Epidermal melanocyte (primary cell): ENCODE measurements around the gene OR5H15.
"Not testable (repeated sequence)": the region's sequence is repeated elsewhere in the genome, so short reads cannot be mapped to it uniquely, and the experiment has no call there.

ENCODE experiments used
- DNase-seq: peaks from one replicate; pipeline ENCODE4 v3.0.0; 2011; ENCODE audit warnings: low spot score; ENCODE audit not compliant: insufficient read length

The OR5H15 gene

GRCh38 chr3:98166396-98166795 lies at the start of gene OR5H15:
OR5H15 (plus strand) TSS chr3:98166696; CDS start chr3:98168700, 2,004 bp downstream.
- DNase-seq: no peak

GRCh38 chr3:98130421-98130820 lies 36.1 kb upstream of the OR5H15 start, which contains the start of gene OR5H1:
OR5H1 (plus strand) TSS chr3:98130721; CDS start chr3:98132698, 1,977 bp downstream.
- no peak for DNase-seq

GRCh38 chr3:98136631-98137030 lies 29.9 kb upstream of the OR5H15 start:
- DNase-seq: no peak

GRCh38 chr3:98137826-98138557 lies 28.5 kb upstream of the OR5H15 start:
- not testable (repeated sequence) for DNase-seq

- DNase-seq: no peak
Observed at GRCh38 chr3:98140531-98140930, 26.0 kb upstream of the OR5H15 start.

GRCh38 chr3:98147179-98147578 lies 19.3 kb upstream of the OR5H15 start, which contains the start of gene OR5H14:
OR5H14 (plus strand) TSS chr3:98147479; CDS start chr3:98149386, 1,907 bp downstream.
- DNase-seq: no peak

- DNase-seq: no peak
Observed at GRCh38 chr3:98148751-98149150, 17.7 kb upstream of the OR5H15 start.

- not testable (repeated sequence) for DNase-seq
Observed at GRCh38 chr3:98149456-98149855, 17.0 kb upstream of the OR5H15 start.

- DNase-seq: no peak
Observed at GRCh38 chr3:98151241-98151640, 15.3 kb upstream of the OR5H15 start.

- DNase-seq: no peak
Observed at GRCh38 chr3:98171071-98171470, 4.6 kb downstream of the OR5H15 start.

GRCh38 chr3:98172621-98173020 lies 6.1 kb downstream of the OR5H15 start:
- no peak for DNase-seq

GRCh38 chr3:98180319-98180890 lies 13.9 kb downstream of the OR5H15 start:
- no peak for DNase-seq

- DNase-seq: no peak
Observed at GRCh38 chr3:98182196-98182595, 15.7 kb downstream of the OR5H15 start.

GRCh38 chr3:98185180-98185579 lies 18.7 kb downstream of the OR5H15 start:
- DNase-seq: no peak

GRCh38 chr3:98188545-98188944 lies 22.0 kb downstream of the OR5H15 start:
- no peak for DNase-seq

GRCh38 chr3:98190911-98191310 lies 24.4 kb downstream of the OR5H15 start:
- DNase-seq: not testable (repeated sequence)

GRCh38 chr3:98196293-98196692 lies 29.8 kb downstream of the OR5H15 start:
- not testable (repeated sequence) for DNase-seq

- DNase-seq: no peak
Observed at GRCh38 chr3:98199020-98199419, 32.5 kb downstream of the OR5H15 start.

GRCh38 chr3:98209244-98209643 lies 42.7 kb downstream of the OR5H15 start:
- DNase-seq: no peak

- DNase-seq: no peak
Observed at GRCh38 chr3:98213276-98213675, 46.8 kb downstream of the OR5H15 start.

- DNase-seq: no peak
Observed at GRCh38 chr3:98215051-98215450, 48.6 kb downstream of the OR5H15 start.
